GM10847 (cell line): ENCODE results near the gene LMNA.
A peak's percentile ranks its signal among the peaks of the same experiment; 100 is the strongest.

ENCODE experiments used
- POLR2A ChIP-seq: IDR thresholded peaks from 2 replicates; pipeline ENCODE4 v1.6.1; 2011; ENCODE audit not compliant: insufficient read length; ENCODE audit errors: extremely low read depth

LMNA gene

GRCh38 chr1:156151093-156151688, 36.7 kb downstream of the LMNA start:
- no peak for TF ChIP-seq POLR2A

GRCh38 chr1:156152628-156153027, 38.1 kb downstream of the LMNA start:
- TF ChIP-seq POLR2A, result no peak

DNA sequence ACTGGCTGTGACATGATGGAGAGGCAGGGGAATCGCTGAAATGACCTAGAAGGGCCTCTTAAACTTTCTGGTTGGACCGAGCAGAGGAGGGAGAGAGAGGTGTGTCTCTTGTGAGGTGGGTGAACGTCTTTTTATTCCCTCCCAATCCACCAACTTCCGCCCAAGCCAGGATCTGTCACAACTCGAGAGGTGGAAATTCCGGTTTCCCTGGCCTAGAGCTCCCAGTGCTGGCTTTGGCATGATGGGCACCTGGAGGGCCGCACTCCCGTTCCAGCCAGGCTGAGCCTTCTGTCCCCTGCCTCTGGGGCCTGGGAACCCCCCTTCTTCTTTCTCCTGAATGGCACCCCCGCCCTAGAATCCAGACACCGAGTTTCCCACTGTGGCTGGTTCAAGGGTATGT, 38.9 kb downstream of the LMNA start, which contains the start of gene SEMA4A:
TSS of gene SEMA4A (plus strand) at position 224 of the 400 bp plus-strand sequence. CDS start 994 bp downstream, outside the sequence.
- no peak for TF ChIP-seq POLR2A

DNA sequence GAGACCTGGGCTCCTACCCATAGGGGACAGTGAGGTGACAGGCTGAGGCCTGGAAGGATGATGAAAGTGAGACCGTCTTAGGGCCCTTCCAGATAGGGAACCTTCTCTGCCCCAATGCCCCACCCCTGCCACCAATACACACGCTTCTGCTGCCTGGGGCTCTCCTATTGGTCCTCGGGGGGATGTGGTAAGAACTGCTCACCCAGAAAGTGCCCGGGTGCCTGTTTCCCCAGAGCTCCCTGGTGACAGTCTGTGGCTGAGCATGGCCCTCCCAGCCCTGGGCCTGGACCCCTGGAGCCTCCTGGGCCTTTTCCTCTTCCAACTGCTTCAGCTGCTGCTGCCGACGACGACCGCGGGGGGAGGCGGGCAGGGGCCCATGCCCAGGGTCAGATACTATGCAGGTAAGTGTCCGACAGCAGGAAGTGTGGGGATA, 39.8 kb downstream of the LMNA start:
- peak; percentile 67 for TF ChIP-seq POLR2A

GRCh38 chr1:156155756-156156510, 41.4 kb downstream of the LMNA start:
- TF ChIP-seq POLR2A, result no peak

DNA sequence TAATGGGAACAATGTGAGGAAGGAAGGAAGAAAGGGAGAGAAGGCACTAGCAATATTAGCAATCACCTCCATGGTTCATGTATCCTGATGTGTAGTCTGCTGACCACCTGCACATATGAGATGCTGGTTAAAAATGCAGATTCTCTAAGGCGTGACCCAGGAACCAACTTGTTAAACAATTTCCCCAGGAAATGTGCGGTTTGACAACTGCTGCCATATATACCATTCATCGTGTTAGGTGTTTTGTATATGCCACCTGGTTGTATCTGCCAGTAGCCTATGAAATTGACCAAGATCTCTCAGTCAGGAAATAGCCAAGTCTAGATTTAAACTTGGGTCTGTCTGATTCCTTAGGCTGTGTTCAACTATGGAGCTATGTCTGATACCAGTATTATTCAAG, 43.0 kb downstream of the LMNA start:
- TF ChIP-seq POLR2A, result no peak

DNA sequence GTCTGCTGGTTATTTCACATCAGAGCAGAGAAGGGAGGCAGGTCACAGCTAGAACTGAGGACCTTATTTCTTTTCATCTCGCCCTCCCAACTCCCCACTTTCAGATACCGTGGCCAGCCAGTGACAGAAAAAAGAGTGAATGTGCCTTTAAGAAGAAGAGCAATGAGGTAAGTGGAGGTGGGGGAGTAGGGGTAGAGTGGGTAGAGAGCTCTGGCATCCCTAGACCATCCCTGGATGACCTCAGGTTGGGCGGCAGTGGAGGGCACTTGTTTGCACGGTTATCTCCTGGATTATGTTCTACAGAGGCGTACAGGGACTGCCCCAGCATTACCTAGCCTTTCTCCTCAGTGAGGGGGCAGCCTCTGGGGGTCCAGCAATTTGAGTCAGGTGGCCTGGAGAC, 43.5 kb downstream of the LMNA start:
- TF ChIP-seq POLR2A, result no peak

DNA sequence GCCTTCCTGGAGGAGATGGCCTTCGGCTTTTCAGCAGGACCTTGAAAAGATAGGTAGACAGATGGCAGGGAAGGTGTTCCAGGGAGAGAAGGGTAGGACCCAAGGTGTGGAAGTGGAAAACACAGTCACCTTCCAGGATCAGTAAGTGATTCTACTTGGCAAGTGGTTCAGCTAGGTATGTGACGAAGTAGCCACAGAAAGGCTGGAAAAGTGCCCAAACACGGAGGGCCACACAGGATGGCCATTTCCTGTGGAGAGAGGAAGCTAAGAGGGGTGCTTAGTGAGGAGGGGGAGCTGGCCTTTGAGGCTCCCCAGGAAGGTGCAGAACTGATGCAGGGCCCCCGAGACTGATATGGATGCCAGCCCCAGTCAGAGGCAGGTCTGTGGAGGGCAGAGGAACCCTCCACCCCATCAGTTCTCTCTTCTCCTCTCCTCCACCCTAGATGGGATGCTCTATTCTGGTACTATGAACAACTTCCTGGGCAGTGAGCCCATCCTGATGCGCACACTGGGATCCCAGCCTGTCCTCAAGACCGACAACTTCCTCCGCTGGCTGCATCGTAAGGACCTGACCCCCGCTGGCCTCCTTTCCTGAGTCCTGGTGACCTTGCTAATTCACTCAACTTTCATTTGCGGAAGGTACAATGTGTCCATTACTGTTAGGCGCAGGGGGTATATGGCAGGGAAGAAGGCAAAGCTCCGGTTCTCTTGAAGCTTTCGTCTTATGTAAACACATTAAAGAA, 45.7 kb downstream of the LMNA start:
- no peak for TF ChIP-seq POLR2A

GRCh38 chr1:156160743-156161171, 46.2 kb downstream of the LMNA start:
- TF ChIP-seq POLR2A, result no peak

DNA sequence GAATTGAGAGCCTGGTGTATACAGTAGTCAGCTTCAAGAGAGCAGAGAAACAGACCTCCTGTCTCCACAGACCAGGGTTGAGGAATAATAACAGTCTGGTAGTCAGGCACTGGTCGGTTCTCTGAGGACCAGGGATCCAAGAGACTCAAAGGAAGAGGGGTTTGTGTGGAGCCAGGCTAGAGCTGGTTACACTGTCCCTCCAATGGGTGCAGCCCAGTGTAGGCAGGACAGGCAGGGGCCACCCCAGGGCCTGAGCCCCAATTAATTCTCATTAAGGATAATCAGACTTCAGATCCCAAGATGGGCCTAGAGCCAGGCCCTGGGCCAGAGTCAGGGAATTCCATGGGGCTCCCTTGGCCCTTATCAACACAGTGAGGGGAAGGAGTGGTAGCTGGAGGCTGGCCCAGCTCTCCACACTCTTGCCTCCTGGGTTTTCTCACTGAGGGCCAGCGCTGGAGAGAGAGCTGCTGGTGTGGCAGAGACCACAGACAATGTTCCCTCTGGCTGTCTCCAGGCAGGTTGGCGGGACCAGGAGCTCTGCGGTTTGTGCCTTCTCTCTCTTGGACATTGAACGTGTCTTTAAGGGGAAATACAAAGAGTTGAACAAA, 48.0 kb downstream of the LMNA start:
- TF ChIP-seq POLR2A, result no peak

- no peak for TF ChIP-seq POLR2A
Observed at GRCh38 chr1:156163712-156164111, 49.2 kb downstream of the LMNA start.

DNA sequence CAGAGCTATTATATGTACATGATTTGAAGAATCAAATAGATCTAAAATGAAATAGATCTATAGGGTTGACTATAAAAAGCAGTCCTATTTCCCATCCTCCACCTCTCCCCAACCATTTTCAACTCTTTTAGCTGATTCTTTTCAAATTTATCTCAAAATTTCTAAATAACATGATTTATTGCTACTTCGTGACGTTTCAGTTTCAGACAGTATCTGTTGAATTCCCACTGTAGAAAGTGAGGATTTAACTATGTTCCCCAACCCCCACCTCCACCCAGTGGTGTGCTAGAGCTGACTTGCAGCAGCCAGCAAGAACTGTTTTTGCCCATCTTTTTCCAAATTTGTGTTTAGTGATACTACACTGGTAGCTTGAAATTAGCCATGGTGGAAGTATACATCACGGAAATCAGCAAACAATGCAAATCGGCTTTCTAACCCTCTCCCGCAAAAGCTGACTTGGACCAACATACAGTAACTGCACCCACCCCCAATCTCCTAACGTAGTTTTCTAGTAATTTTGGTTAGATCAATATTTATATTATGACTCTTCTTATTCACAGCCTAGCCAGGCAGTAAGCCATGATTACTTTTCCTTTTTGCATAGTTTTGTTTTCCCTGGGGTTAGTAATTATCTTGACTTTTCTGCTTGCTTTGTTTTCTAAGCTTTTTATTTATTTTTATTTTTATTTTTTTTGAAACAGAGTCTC, 49.8 kb downstream of the LMNA start:
- TF ChIP-seq POLR2A, result no peak

GRCh38 chr1:156165083-156165482, 50.6 kb downstream of the LMNA start:
- TF ChIP-seq POLR2A, result no peak

DNA sequence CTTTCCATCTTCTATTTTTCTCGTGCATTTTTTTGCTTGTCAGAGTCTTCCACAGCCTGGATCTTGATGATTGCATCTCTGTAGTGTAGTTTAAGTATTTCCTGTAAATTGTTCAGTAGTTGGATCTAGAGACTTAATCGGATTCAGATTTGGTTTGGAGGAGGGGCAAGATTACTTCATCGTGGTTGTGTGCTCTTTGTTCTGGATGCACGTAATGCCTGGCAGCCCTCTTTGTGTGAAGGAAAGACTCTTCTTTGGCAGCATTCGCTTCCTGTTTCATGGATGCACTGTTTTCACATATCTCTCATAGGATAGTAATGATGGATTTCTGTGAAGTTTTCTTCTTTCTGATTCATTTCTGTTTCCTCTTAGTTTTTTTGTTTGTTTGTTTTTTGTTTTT, 53.0 kb downstream of the LMNA start:
- no peak for TF ChIP-seq POLR2A
